Measurements from ENCODE around the gene SH3RF3.

The SH3RF3 gene

DNA sequence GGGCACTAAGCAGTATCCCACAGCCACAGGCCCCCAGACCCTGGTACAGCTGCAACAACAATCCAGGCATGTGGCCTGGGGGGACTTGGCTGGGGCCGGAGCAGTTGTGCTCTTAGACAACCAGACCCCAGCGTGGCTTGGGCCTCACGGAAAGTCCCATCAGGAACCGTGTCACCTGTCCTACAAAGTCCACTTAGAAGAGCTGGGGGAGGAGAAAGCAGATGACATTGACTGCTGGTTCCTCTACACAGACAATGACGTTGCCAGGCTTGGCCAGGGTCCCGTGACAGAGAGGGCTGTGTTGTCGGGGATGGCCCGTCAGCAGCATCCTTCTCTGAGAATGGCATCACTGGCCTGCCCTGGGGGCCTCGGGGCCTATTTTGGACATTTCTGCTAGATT, 360.3 kb downstream of the SH3RF3 start:
- no peak for DNase-seq

DNA sequence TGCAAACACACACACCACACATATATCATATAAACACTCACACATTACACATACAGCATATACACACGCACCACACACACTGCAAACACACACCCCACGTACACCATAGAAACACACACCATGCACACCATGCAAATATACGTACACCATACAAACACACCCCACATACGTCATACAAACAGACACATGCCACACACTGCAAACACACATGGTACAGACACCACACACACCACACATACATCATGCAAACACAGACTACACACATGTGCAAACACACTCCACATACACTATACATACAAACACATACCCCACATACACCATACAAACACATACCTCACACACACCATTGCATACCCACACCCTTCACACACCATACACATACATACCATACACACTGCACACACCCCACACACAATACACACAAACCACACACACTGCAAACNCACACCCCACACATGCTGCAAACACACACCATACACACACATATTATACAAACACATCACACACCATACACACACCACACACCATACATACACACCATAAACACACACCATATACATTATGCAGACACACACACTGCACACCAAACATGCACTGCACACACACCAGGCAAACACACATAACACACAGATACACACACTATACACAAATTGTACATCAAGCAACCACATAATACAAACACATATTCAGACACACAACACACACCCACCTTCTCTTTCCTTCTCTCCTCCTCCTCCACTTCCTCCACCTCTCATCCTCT, 364.4 kb downstream of the SH3RF3 start:
- DNase-seq: no peak

- no peak for DNase-seq
Observed at GRCh38 chr2:109494351-109494750, 365.3 kb downstream of the SH3RF3 start.

- no peak for DNase-seq
Observed at GRCh38 chr2:109497463-109497862, 368.5 kb downstream of the SH3RF3 start.

DNA sequence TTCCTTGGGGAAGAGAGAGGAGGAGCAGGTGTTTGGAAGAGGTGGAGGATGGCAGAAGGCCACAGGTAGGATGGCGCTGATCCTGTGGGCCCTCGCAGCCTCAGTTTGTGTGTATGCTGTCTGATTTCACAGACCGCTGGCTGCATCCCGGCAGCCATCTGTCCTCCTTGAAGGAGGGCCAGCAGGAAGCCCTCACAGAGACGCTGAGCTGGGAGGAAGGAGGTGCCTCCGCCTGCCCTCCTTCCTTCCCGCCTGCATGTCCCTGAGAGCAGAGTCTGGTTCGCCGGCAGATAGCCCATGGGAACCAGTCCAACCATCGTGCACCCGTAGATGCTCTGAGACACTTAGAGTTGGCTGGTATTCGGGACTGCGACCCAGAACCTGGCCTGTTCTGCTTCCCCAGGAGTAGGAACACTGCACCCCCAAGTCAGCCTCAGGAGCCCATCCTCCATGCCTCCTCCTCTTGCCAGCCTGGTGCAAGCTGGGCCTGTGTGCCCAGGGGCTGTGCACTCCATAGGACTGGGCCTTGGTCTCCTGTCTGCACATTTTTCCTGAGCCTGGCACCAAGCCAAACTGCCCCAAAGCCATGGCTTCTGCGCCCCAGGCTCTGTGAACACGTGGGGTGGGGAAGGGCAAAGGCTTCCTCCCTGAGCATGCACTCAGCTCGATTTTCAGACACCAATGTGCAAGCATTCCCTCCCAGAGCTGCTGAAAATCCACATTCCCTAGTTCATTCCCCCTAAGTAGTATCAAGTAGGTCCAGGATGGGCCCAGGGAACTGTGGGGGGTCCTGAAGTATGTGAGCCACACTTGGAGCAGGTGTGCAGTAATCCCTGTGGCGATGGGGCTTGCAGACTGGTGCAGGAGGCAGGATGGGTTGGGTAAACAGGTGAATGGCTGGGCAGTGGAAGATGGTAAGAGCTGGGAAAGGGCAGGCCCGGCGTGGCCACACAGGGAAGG, 369.2 kb downstream of the SH3RF3 start:
- no peak for DNase-seq

DNA sequence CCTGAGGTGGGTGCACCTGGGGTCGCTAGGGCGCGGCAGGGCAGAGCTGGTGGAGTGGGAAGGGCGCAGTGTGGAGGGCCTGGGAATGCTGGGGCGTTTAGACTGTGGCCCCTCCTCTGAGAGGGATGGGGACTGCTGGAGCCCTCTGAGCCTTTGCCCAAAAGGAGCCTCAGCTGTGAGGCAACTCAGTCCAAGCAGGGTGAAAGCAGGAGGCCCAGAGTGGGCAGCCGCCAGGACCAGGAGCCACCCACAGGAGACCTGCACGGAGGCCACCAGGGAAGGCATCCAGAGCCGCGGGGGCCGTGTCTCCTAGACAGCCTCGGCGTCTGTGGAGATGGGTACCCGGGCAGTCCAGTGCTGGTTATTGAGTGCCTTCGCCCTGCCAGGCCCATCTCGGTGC, 369.9 kb downstream of the SH3RF3 start:
- DNase-seq: no peak

GRCh38 chr2:109499566-109499965, 370.6 kb downstream of the SH3RF3 start:
- DNase-seq: no peak

GRCh38 chr2:109500910-109501309, 371.9 kb downstream of the SH3RF3 start:
- DNase-seq: no peak

- DNase-seq: no peak
Observed at GRCh38 chr2:109501461-109501860, 372.5 kb downstream of the SH3RF3 start.

GRCh38 chr2:109503191-109503590, 374.2 kb downstream of the SH3RF3 start:
- no peak for DNase-seq

GRCh38 chr2:109507217-109507616, 378.2 kb downstream of the SH3RF3 start:
- peak; percentile 55 for DNase-seq

GRCh38 chr2:109507828-109508227, 378.8 kb downstream of the SH3RF3 start:
- DNase-seq: no peak

- peak; percentile 58 for DNase-seq
Observed at GRCh38 chr2:109508556-109508955, 379.6 kb downstream of the SH3RF3 start.

DNA sequence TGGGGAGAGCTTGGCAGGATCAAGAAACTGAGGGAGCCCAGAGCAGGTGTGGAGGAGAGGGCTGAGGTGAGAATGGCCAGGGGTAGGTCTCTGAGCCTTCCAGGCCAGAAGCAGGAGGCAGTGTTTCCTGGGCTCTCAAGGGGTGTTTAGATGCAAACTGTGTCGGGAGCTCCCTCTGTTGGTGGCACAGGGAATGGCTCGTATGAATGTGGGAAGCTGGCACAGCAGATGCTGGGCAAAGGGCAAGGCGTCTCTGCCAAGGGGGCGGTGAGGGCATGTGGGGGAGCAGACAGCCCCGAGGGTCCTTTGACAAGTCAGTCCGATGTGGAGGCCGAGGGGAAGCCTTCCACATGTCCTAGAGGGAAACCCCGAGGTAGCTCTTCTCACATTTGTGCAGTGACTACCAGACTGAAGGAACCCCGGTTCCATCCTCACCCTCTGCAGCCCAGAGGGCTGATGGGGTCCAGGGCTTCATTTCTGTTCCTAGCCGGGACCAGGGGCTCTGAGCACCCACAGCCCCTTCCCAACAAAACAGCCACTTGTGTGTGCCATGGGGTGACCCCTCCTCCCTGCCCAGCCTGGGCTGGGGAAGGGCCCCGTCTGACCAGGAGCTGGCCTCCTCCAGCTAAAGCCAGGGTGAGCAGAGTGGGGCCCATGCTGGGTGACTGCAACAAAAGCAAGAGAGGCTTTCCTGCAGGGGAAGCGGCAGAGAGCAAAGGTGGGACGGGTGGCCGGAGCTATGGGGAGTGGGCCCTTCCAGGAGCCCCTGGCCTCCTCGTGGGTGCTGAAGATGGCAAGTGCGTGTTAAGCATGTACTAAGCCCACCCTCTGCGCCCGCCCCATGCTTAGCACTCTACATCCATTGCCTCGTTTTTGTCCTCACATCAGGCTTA, 381.4 kb downstream of the SH3RF3 start:
- peak; percentile 84 for DNase-seq

DNA sequence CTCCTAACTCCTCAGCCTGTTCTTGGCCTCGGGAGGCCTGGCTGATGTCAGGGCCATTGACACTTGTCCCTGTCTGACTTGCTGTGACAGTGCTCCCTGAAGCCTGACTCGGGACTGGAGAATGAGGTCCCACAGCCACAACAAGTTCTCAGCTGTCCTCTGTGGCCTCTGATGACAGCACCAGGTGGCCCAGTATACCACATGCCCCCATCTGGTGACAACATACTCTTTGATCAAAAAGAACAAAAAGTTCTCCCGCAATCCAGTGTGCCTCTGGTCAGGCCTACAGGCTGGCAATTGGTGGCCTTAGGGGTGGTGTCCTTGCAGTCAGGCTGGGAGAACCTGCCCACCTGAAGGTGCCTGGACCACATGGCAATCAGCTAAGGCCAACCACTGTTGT, 382.2 kb downstream of the SH3RF3 start:
- DNase-seq: no peak

DNA sequence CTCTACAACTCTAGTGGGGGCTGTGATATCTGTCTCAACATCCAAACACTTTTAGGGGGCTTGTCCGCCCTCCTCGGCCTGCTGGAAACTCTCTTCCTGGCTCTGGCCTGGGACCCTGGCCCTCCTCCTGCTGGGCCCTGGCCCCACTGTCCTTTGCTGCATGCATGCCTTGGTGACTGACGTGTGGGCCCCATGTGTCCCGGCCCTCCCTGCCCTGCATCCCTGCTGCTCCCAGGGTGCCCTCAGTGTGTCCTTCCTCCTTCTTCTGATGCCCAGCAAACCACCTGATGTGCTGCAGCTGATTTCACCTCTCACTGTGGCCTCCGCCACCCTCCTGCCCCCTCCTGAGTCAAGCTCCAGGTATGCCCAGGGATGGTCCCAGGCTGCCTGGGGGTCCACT, 383.1 kb downstream of the SH3RF3 start:
- DNase-seq: no peak

DNA sequence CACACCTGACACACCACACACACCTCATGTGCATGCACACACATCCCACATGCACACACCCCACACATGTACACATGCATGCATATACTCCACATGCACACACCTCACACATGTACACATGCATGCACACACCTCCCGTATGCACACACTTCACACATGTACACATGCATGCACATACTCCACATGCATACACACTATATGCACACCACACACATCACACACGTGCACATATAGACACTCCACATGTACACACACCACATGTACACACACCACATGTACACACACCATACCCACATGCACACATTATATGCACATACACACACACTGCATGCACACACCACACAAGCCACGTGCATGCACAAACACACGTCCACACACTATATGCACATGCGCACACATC, 384.2 kb downstream of the SH3RF3 start:
- DNase-seq: no peak

GRCh38 chr2:109513749-109514588, 385.0 kb downstream of the SH3RF3 start:
- no peak for DNase-seq

GRCh38 chr2:109514857-109515256, 385.9 kb downstream of the SH3RF3 start:
- no peak for DNase-seq

- peak; percentile 62 for DNase-seq
Observed at GRCh38 chr2:109516445-109517117, 387.6 kb downstream of the SH3RF3 start.

DNA sequence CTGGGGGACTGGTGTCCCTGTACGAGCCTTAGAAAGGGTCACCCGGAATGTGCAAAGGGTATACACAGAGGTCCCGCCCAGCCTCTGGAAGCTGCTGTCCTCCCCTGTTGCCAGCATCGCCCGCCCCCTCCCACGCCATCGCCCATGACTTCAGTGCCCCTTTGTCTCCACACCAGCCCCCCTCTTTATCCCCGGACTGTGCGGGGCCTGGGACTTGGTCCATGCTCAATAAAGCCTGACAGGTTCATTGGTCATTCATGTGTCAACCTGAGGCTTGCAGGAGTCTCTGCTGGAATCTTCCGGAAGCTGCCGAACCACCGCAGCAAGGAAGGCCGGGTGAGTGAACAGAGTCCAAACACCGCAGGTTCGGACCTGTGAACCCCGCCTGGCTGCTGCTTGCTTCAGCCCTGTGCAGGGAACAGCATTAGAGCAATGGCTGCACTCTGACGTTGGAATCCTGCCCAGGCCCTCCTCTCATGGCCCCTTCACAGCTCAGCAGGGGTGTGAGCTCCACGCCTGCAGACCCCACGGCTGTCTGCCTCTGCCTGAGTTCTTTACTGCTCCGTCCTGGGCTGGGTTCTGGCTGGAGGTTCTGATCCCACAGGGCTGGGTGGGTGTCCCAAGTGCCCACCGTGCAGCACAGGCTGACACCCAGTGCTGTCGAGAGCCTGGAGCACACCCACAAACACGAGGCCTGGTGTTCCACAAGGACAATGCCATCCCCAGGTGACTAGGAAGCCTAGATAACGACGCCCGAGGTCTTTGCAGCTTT, 388.3 kb downstream of the SH3RF3 start:
- no peak for DNase-seq

Data from hematopoietic multipotent progenitor cell treated with erythropoietin and hydrocortisone succinate and interleukin-3 and kit ligand, for 6 days (in vitro differentiated cells).